ENCODE measurements around the gene MAGEA6.
"Not testable (repeated sequence)": the region's sequence is repeated elsewhere in the genome, so short reads cannot be mapped to it uniquely, and the experiment has no call there.

The MAGEA6 gene, protein sequence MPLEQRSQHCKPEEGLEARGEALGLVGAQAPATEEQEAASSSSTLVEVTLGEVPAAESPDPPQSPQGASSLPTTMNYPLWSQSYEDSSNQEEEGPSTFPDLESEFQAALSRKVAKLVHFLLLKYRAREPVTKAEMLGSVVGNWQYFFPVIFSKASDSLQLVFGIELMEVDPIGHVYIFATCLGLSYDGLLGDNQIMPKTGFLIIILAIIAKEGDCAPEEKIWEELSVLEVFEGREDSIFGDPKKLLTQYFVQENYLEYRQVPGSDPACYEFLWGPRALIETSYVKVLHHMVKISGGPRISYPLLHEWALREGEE

DNA sequence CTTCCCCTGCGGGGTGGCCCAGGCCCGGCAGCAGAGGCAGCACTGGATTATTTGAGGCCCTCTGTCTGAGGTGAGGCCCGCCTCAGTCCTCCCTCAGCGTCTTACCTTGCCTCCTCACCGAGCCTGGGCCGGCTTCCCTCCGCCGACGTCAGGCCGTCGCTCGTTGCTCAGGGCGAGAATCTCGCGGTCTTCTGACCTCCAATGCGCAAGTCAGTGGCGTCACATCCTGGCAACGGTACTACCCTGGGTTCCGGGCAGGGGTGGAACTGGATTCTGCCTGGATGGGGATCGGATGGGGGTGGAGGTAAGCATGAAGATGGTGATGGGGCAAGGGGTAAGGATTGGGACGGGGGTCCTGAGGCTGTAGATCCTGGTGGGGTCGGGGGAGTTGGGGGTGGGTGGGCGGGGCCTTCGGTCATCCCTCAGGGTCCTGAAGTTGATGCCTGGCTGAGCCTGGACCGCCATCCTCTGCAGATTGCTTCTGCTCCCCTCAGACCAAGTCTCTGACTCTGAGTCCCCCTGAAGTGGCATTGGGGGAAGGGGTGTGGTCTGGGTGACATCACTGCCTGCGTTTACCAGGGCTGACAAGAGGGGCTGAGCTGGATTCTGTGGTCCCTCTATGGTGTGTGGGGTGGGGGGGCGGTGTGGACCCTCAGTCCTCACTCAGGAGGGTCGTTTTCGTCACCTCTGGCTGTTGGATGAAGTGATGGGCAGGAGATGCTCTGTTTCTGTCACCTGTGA, at the start of gene MAGEA6:
Gene MAGEA6, minus strand, starts transcription at position 141 of the 741 bp plus-strand sequence. CDS start 2,039 bp downstream, outside the sequence.
- DNase-seq, result not testable (repeated sequence)

DNA sequence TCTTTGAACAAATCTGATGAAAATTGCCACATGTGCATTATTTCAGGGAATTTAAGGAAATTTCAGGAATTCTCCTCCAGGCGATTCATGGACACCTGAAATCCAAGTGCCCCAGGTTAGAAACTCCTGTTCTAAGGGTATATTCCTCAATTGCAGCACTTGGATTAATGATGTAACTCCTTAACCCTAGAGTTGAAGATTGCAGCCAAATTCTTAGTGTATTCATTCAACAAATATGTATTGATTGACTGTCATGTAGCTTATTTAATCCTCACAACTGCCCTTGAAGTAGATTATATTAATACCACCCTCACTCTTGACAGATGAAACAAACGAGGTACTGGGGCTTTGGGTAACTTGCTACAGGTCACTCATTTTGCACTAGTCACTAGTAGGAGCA, 49.8 kb upstream of the MAGEA6 start:
- no peak for DNase-seq

DNA sequence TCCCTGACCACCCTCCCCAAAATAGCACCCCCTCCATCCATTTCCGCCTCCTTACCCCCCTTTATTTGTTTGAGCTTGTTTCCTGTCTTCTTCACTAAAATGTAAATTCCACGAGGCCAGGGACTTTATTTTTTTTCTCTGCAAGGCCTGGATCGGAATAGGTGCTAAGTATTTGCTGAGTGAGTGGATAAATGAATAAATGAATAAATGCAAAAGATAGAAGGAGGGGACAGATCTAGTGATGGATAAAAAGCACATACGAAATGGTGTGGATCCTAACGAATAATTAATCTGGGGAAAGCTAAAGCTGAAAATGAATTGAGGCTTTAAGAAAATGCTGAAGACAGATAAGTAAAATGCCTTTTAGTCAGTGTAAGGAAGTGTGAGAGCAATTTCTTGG, 48.9 kb upstream of the MAGEA6 start:
- no peak for DNase-seq

DNA sequence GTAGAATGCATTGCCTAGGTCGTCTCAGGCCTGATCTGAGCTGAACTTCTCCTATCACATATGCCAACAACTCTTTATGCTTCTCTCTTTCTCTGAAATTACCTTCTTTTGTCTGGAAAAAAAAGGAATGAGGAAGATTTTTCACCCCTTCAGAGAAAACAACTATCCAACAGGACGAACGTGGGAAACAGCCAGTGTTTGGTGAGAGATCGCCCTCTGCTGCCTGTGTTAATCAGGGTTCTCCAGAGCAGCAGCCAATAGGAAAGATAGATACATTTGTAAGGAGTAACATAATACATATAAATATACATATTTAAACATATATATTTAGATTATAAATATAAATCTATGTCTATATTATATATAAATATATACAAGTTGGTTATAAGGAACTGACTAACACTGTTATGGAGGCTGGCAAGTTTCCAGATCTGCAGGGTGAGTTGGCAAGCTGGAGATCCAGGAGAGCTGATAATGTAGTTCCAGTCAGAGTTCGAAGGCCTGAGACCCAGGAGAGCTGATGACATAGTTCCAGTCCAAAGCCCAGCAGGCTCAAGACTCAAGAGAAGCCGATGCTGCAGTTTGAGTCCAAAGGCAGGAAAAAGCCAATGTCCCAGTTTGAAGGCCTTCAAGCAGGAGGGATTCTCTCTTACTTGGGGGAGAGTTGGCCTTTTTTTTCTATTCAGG, 47.7 kb upstream of the MAGEA6 start:
- peak; percentile 2 to 7 for DNase-seq

DNA sequence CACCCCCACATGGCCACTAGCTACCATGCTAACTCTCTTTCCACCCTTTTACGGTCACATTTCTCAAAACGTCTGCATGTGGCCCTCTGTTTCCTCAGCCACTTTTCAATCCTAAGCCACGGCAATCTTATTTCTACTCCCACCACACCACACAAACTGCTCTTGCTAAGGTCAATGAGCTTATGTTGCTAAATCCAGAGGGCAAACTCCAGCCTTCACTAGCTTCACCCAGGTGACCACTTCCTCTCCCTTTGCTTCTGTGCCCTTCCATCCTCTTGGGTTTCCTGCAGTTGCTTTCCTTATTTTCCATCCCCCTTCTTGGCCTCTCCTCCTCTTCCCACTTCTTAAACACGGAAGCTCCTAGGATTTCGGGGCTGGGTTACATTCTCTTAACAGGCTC, 44.6 kb upstream of the MAGEA6 start:
- DNase-seq, result no peak

DNA sequence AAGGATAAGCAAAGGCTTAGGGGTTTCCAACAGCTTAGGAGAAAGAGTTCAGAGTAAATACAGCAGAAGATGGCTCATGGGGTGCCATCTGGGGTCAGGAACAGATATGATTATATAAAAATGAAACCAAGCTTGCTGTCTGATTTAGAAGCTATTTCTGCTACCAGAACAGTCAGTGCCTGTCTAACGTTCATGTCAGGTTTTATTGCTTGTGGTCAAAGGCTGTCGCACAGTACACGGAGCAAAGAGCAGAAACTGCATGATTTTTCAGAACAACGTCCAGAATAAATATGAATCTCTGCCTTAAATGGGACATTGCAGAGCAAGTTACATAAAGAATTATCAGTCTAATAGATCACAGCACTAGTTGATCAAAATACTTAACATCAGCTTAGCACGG, 43.7 kb upstream of the MAGEA6 start:
- no peak for DNase-seq

DNA sequence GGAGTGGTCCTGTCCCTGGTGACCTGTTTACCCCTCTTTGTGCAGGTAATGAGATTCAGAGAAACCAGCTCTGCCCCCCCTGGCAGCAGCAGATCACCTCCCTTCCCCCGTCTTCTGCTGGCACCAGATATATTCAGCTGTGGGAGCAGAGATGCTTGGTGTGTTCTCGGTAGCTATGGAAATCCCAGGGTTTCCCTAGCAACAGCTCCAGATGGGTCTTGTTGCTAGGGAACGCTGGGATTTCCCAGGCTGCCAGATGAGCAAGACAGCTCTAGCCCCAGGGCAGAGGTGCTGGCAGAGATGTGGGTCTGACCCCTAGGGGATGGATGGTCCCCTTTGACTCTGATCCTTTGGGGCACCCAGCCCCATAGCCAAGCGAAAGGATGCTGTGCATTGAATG, 40.9 kb upstream of the MAGEA6 start:
- DNase-seq, result no peak

DNA sequence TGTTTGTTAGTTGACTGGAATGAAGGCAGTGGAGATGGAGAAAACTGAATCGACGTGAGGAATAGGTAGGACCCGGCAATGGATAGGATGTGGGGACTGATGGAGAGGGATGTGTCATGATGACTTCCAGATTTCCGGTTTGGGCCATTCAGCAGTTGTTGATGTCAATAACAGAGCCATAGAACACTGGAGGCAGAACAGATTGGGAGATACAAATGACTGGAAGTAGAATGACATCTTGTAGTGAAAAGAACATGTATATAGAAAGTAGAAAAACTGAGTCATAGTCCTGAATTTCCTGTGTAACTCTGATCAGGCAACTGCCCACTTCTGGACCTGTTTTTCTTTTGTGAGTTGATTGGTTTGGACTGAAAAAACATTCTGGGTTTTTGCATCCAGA, 36.5 kb upstream of the MAGEA6 start:
- DNase-seq, result no peak

DNA sequence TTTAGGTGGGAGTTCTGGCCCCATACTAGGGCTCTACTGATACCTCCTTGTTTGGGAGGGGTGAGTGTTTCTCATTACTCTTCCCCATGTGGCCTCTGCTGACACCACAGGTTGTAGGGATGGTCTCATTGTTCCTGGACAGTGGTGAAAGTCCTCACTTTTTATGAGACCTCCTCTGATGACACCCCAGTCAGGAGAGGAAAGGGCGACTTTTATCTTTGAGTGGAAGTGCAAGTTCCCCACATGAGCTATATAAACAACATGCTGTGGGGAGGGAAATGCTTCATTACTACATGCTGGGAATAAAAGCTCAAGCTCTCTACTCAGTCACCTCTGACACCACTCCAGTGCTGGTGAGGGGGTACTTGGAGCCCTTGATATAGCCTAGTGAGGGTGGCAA, 29.5 kb upstream of the MAGEA6 start:
- DNase-seq, result no peak

DNA sequence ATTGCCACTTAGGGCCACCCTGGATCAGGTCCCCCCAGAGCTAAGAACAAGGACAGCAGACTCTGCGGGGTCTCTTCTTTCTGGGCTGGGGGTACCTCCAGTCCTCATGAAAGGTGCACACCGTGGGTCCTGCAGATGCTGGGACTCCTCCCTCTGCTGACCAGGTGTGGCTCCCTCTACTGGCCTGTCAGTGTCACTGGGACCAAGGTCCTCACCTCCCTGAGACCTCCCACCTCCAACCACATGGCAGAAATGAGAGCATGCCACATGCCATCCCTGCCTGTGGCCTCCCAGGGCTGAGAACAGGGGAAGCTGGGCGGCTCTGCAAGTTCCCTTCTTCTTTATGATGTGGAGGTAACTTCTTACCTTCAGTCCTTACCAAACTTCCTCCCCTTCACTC, 17.6 kb upstream of the MAGEA6 start:
- not testable (repeated sequence) for DNase-seq

DNA sequence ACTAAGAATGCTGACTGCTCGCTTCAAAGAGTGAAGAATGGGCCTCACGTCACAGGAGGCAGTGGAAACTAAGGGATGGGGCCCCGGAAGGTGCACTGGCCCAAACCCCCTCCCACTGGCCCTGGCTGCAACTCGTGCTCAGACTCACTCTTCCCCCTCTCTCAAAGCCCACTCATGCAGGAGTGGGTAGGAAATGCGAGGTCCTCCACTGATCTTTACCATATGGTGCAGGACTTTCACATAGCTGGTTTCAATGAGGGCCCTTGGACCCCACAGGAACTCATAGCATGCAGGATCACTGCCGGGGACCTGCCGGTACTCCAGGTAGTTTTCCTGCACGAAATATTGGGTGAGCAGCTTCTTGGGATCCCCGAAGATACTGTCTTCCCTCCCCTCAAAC, 2.9 kb downstream of the MAGEA6 start:
- not testable (repeated sequence) for DNase-seq

DNA sequence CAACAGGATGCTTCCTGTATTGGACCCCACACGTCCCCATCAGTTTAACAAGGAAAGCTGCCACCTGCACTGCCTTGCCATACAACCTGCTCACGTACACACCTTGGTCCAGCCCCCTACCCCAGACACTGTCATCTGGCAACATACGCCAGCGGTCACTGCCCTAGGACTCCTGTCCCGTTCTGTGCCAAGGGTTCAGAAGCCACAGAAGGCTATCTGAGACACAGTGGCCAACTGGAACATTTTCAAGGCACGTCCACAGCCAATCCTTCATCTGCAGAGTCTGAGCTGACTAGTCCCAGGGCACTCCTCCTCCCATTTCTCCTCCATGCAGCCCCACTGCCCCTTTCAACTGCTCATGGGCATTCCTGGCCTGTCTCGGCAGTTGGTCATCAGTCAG, 7.9 kb downstream of the MAGEA6 start:
- DNase-seq, result not testable (repeated sequence)

DNA sequence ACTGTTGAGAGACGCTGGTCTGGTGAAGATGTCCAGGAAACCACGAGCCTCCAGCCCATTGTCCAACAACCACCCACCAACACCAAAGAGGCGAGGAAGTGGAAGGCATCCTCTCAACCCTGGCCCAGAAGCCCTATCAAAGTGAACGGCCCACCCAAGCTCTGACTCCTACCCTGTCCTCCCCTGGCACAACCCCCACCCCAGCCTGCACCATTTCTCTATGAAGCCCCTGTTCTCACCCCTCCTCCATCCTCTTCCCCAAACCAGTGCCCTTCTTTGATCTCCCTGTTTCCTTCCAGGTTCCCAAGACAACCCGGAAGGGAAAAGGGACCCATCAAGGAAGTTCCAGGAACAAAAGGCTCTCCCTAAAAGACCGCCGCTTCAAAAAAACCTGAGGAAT, 9.9 kb downstream of the MAGEA6 start:
- DNase-seq, result not testable (repeated sequence)

DNA sequence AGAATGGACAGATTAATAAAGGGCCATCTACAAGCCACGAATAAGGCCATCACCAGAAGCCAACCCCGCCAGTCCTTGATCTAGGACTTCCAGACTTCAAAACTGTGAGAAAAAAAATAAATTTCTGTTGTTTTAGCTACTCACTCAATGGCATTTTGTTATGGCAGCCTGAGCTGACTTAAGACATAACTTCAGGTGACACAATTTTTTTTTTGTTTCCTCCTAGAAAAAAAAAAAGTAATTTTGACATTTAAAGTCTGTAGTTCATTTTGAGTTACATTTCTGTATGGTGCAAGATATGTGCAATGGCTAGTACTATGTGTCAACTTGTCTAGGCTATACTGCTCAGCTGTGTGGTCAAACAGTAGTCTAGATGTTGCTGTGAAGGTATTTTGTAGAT, 10.6 kb downstream of the MAGEA6 start, which contains the start of gene CSAG3:
Gene CSAG3, plus strand, starts transcription at position 301 of the 400 bp plus-strand sequence.
- DNase-seq, result not testable (repeated sequence)

DNA sequence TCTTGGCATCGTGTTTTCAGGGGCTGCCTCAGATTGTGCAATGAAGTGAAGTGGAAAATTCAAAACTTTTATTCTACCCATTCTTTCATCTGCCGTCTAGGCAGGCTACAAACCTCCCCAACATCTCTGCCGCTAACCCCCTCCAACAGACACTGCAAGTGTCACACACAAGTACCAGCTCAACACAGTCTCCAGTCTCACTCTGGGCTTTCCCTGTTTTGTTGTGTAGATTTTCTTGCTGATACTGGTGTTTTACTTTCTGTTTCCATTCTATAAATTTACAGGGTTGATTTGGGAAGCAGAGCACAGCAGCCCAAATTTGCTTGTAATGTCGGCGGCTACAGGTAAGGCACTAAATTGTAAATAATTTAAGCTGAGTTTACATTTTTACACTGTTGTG, 14.6 kb downstream of the MAGEA6 start:
- not testable (repeated sequence) for DNase-seq

DNA sequence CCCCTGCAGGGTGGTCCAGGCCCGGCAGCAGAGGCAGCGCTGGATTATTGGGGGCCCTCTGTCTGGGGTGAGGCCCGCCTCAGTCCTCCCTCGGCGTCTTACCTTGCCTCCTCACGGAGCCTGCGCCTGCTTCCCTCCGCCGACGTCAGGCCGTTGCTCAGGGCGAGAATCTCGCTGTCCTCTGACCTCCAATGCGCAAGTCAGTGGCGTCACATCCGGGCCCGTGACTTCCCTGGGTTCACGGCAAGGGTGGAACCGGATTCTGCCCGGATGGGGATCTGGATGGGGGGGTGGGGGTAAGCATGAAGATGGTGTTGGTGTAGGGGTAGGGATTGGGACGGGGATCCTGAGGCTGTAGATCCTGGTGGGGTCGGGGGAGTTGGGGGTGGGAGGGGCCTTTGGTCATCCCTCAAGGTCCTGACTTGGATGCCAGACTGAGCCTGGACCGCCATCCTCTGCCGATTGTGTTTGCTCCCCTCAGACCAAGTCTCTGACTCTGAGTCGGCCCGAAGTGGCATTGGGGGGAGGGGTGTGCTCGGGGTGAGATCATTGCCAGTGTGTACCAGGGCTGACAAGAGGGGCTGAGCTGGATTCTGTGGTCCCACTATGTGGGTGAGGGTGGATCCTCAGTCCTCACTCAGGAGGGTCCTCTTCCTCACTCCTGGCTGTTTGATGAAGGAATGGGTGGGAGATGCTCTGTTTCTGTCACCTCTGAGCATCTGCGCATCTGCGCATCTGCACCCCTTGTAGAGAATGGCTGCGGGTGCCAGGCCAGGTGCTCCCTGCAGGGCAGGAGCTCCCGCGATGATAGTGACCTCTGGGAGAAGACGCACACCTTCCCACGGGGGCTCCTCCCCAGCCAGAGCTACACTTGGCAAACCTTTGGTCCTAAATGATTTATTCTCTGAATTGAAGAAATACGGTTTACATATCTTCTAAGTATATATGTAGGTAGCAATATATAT, 15.5 kb downstream of the MAGEA6 start, which contains the start of gene MAGEA2:
Gene MAGEA2, minus strand, starts transcription at position 157 of the 965 bp plus-strand sequence. CDS start 2,479 bp downstream, outside the sequence.
- DNase-seq, result not testable (repeated sequence)

DNA sequence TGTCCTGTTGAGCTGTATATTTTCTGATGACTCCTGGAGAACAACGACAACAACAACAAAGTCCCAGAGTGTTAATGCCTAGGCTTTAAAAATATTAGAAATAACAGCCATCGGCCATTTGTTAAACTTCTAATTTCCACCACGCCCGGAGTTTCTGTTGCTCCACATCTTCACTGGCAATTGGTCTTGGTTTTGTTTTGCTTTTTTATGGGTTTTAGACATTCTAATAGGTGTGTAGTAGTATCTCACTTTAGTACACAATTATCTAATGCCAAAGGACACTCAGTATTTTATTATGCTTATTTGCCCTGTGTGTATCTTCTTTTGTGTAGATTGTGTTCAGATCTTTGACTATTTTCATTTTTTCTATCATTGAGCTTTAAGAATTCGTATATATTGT, 30.9 kb downstream of the MAGEA6 start:
- no peak for DNase-seq

DNA sequence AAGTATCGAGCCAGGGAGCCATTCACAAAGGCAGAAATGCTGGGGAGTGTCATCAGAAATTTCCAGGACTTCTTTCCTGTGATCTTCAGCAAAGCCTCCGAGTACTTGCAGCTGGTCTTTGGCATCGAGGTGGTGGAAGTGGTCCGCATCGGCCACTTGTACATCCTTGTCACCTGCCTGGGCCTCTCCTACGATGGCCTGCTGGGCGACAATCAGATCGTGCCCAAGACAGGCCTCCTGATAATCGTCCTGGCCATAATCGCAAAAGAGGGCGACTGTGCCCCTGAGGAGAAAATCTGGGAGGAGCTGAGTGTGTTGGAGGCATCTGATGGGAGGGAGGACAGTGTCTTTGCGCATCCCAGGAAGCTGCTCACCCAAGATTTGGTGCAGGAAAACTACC, 33.0 kb downstream of the MAGEA6 start:
- not testable (repeated sequence) for DNase-seq

DNA sequence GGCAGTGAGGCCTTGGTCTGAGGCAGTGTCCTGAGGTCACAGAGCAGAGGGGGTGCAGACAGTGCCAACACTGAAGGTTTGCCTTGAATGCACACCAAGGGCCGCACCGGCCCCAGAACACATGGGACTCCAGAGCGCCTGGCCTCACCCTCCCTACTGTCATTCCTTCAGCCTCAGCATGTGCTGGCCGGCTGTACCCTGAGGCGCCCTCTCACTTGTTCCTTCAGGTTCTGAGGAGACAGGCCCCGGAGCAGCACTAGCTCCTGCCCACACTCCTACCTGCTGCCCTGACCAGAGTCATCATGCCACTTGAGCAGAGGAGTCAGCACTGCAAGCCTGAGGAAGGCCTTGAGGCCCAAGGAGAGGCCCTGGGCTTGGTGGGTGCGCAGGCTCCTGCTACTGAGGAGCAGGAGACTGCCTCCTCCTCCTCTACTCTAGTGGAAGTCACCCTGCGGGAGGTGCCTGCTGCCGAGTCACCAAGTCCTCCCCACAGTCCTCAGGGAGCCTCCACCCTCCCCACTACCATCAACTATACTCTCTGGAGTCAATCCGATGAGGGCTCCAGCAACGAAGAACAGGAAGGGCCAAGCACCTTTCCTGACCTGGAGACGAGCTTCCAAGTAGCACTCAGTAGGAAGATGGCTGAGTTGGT, 33.5 kb downstream of the MAGEA6 start:
- DNase-seq, result no peak

DNA sequence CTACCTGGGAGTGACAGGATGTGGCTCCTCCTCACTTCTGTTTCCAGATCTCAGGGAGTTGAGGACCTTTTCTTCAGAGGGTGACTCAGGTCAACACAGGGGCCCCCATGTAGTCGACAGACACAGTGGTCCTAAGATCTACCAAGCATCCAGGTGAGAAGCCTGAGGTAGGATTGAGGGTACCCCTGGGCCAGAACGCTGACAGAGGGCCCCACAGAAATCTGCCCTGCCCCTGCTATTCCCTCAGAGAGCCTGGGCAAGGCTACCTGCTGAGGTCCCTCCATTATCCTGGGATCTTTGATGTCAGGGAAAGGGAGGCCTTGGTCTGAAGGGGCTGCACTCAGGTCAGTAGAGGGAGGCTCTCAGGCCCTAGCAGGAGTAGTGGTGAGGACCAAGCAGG, 34.4 kb downstream of the MAGEA6 start:
- DNase-seq, result no peak

DNA sequence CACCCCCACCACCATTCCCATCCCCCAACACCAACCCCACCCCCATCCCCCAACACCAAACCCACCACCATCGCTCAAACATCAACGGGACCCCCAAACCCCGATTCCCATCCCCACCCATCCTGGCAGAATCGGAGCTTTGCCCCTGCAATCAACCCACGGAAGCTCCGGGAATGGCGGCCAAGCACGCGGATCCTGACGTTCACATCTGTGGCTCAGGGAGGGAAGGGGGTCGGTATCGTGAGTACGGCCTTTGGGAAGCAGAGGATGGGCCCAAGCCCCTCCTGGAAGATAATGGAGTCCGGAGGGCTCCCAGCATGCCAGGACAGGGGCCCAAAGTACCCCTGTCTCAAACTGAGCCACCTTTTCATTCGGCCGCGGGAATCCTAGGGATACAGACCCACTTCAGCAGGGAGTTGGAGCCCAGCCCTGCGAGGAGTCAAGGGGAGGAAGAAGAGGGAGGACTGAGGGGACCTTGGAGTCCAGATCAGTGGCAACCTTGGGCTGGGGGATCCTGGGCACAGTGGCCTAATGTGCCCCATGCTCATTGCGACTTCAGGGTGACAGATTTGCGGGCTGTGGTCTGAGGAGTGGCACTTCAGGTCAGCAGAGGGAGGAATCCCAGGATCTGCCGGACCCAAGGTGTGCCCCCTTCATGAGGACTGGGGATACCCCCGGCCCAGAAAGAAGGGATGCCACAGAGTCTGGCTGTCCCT, 35.2 kb downstream of the MAGEA6 start:
- not testable (repeated sequence) for DNase-seq
